Pancreas (tissue), 10 donors: ENCODE data around the gene GUK1. TPM values are rescaled to one million over a fixed set of nuclear protein-coding genes. Genes with fewer than 3 reads are reported as not detected.
A peak's percentile ranks its signal among the peaks of the same experiment; 100 is the strongest.

ENCODE experiments used
- ATAC-seq, 4 donors: fragments of 200-7000 bp; cut with Tn5 transposase; one replicate each; pipeline versions ENCODE4 v1.8.0 to v1.9.1; 2020; ENCODE audit warnings: mild to moderate bottlenecking in 4 of 4, moderate library complexity in 4 of 4
- DNase-seq, 6 donors: peaks; one replicate each; pipeline ENCODE4 v3.0.0-alpha.2; 2020
- FAIRE-seq: peaks from 2 replicates; lab custom pipeline; 2012; peaks lifted over from hg19 to GRCh38; lab: Jason Lieb, UNC
- H3K27ac ChIP-seq, 4 donors: fragments of 200-600 bp; sonication (generic); 1 replicate in 3 of 4; 2 replicates in 1 of 4; pipeline versions ENCODE4 v1.5.0 to v1.8.0; 2020
- H3K27me3 ChIP-seq, 4 donors: fragments of 200-600 bp; one replicate each; pipeline ENCODE4 v1.8.0; 2021
- H3K36me3 ChIP-seq, 3 donors: fragments of 200-600 bp; sonication (generic) in 1 of 3; one replicate each; pipeline versions ENCODE4 v1.5.0 to v1.8.0; 2020 to 2021
- H3K4me1 ChIP-seq, 3 donors: fragments of 200-600 bp; one replicate each; pipeline ENCODE4 v1.8.0; 2021
- H3K4me3 ChIP-seq, 4 donors: fragments of 200-600 bp; sonication (generic) in 2 of 4; one replicate each; pipeline versions ENCODE4 v1.5.0 to v1.8.0; 2020 to 2021
- H3K9me3 ChIP-seq, 4 donors: fragments of 200-600 bp; one replicate each; pipeline ENCODE4 v1.8.0; 2021
- CTCF ChIP-seq, 4 donors: fragments of 200-600 bp; sonication (generic) in 3 of 4; IDR thresholded peaks; one replicate each; pipeline versions ENCODE4 v1.5.0 to v1.8.0; 2021; ENCODE audit warnings: antibody characterized with exemption in 4 of 4
- WGBS, 2 donors: extraction: QIAGEN DNeasy Blood & Tissue Kit; methylation state at CpG; one replicate each; pipeline ENCODE4 v1.1.7; 2013; 5-methylcytosine and 5-hydroxymethylcytosine counted together
- intact Hi-C, 3 donors: fragments of 100-400 bp; cut with DNase I; formaldehyde crosslinking; loops; one replicate each; pipeline versions ENCODE4 v1.11.1 to v1.14.2; 2022
- polyA plus RNA-seq, 2 donors: library from polyadenylated mRNA; stranded (reverse); fragments of 200-250 nt; gene quantifications; one replicate each; pipeline ENCODE4 v1.2.3, GENCODE V29; 2013
- total RNA-seq, 6 donors: library from RNA; stranded (reverse); fragmentation: NEBNext Ultra II Directional in 4 of 6; extraction: Animal tissue kit (Norgen Biotek cat#: 25700) in 4 of 6; gene quantifications; one replicate each; pipeline versions ENCODE4 v1.2.1 to v1.2.4, GENCODE V29; 2021 to 2023
- donor health status: healthy with polysubstance abuse.
- donor health status: DM: no; HTN: no; CAD: no; lungs with moderate emphysema.
- donor health status: DM: no; HTN: no; CAD: no.
- donor health status: control.
- donor health status: control.
- donor health status: Bipolar disorder and iron deficiency.
- donor health status: DM: yes; HTN: yes; CAD: no.
- donor health status: DM: no; HTN: no; CAD: no.
- donor health status: DM: no; HTN: no; CAD: no.
- donor health status: DM: yes; HTN: yes; CAD: no.

GUK1 gene
- total and polyA plus RNA-seq, 8 donors: 71.5 to 317 (median 101) TPM

- FAIRE-seq (no peak), DNase-seq (no peak), ATAC-seq (no peak)
- Histone ChIP-seq H3K4me3 (no peak overlapping the region), H3K9me3 (no peaks in the 10 kb centered on the region), H3K27ac (no peak overlapping the region), H3K36me3 (no peaks in the 10 kb centered on the region), H3K27me3 (no peaks in the 10 kb centered on the region), H3K4me1 (no peaks in the 10 kb centered on the region)
- no peak for TF ChIP-seq CTCF (IDR thresholded peaks at IDR 0.05)
- intact Hi-C loops: no loop called here
- 69 to 90% methylated on average over 1 of the region's 1 CpG for WGBS, 2 donors
Measured at GRCh38 chr1:228122921-228123441, 17.1 kb upstream of the GUK1 start.

GRCh38 chr1:228123505-228123904 is 16.6 kb upstream of the GUK1 start:
- Histone ChIP-seq H3K4me1 (no peaks in the 10 kb centered on the region), H3K9me3 (no peaks in the 10 kb centered on the region), H3K4me3 (no peak overlapping the region), H3K27me3 (no peaks in the 10 kb centered on the region), H3K27ac (no peak overlapping the region), H3K36me3 (no peaks in the 10 kb centered on the region)
- DNase-seq: no peak
- WGBS, 2 donors: 64 to 75% methylated on average over 2 of the region's 2 CpGs
- FAIRE-seq: no peak
- no peak for ATAC-seq
- TF ChIP-seq CTCF (IDR thresholded peaks at IDR 0.05): no peak
- intact Hi-C loops: no loop called here

GRCh38 chr1:228125185-228125584 is 14.9 kb upstream of the GUK1 start:
- Histone ChIP-seq H3K4me1 (no peaks in the 10 kb centered on the region), H3K27me3 (no peaks in the 10 kb centered on the region), H3K9me3 (no peaks in the 10 kb centered on the region), H3K36me3 (no peaks in the 10 kb centered on the region), H3K4me3 (no peak overlapping the region), H3K27ac (no peak overlapping the region)
- no peak for ATAC-seq
- TF ChIP-seq CTCF (IDR thresholded peaks at IDR 0.05): no peak
- no peak for DNase-seq
- 72 to 82% methylated on average over 5 of the region's 5 CpGs for WGBS, 2 donors
- FAIRE-seq: no peak
- intact Hi-C loops: no loop called here

- no peak for DNase-seq
- H3K27me3 ChIP-seq: no peaks in the 10 kb centered on the region
- no peaks in the 10 kb centered on the region for H3K36me3 ChIP-seq
- intact Hi-C loops: no loop called here
- peak in 3 of 4 donors; percentile 5 to 15 (median 7) for ATAC-seq
- no peak for TF ChIP-seq CTCF (IDR thresholded peaks at IDR 0.05)
- FAIRE-seq: no peak
- no peaks in the 10 kb centered on the region for H3K9me3 ChIP-seq
- WGBS, 2 donors: 66 to 67% methylated on average over 2 of the region's 2 CpGs
- H3K4me1 ChIP-seq: no peaks in the 10 kb centered on the region
- no peak overlapping the region for H3K4me3 ChIP-seq
- H3K27ac ChIP-seq: peak overlapping the region; percentile 47 to 74 (median 64)
Measured at GRCh38 chr1:228131766-228132165, 8.3 kb upstream of the GUK1 start.

- ATAC-seq: no peak
- Histone ChIP-seq H3K9me3 (no peaks in the 10 kb centered on the region), H3K36me3 (no peaks in the 10 kb centered on the region), H3K27me3 (no peaks in the 10 kb centered on the region), H3K27ac (no peak overlapping the region), H3K4me3 (no peak overlapping the region), H3K4me1 (no peaks in the 10 kb centered on the region)
- intact Hi-C loops: no loop called here
- WGBS, 2 donors: 70 to 87% methylated on average over 12 of the region's 12 CpGs
- no peak for DNase-seq
- no peak for TF ChIP-seq CTCF (IDR thresholded peaks at IDR 0.05)
- FAIRE-seq: no peak
Measured at GRCh38 chr1:228134591-228134990, 5.5 kb upstream of the GUK1 start.
